OCI-LY1 (cell line): ENCODE data around the gene BTBD1.

Source experiments
- H2AFZ ChIP-seq: fragments of 200-600 bp; sonication (generic), shearing (Covaris generic); 2 replicates; pipeline ENCODE4 v1.6.0; 2014; ENCODE audit warnings: antibody characterized with exemption, mild to moderate bottlenecking, low read length
- H3F3A ChIP-seq: fragments of 200-600 bp; sonication (generic), shearing (Covaris generic); 2 replicates; pipeline ENCODE4 v1.6.0; 2014; ENCODE audit warnings: mild to moderate bottlenecking, antibody characterized with exemption, low read length, moderate library complexity; ENCODE audit not compliant: insufficient read depth
- H3K27ac ChIP-seq: fragments of 200-600 bp; sonication (generic); 2 replicates; pipeline ENCODE4 v1.5.1; 2014; ENCODE audit warnings: low read length, mixed run types, mild to moderate bottlenecking, low read depth; ENCODE audit not compliant: poor library complexity, severe bottlenecking
- H3K27me3 ChIP-seq: fragments of 200-600 bp; sonication (generic); 2 replicates; pipeline ENCODE4 v1.6.0; 2014; ENCODE audit warnings: antibody characterized with exemption, mild to moderate bottlenecking, low read length, moderate library complexity; ENCODE audit not compliant: insufficient read depth
- H3K36me3 ChIP-seq: fragments of 200-600 bp; sonication (generic); 2 replicates; pipeline ENCODE4 v1.6.1; 2014; ENCODE audit warnings: mild to moderate bottlenecking, antibody characterized with exemption, low read length, moderate library complexity, mixed read lengths; ENCODE audit not compliant: insufficient read depth
- H3K4me1 ChIP-seq: fragments of 200-600 bp; sonication (generic); 2 replicates; pipeline ENCODE4 v1.5.1; 2014; ENCODE audit warnings: mild to moderate bottlenecking, low read length, moderate library complexity; ENCODE audit not compliant: insufficient read depth, severe bottlenecking
- H3K4me2 ChIP-seq: fragments of 200-600 bp; sonication (generic), shearing (Covaris generic); 2 replicates; pipeline ENCODE4 v1.6.1; 2014; ENCODE audit warnings: low read length
- H3K4me3 ChIP-seq: fragments of 200-600 bp; sonication (generic); 2 replicates; pipeline ENCODE4 v1.5.1; 2014; ENCODE audit warnings: low read length, low read depth, mild to moderate bottlenecking, mixed read lengths; ENCODE audit not compliant: poor library complexity, severe bottlenecking
- H3K79me2 ChIP-seq: fragments of 200-600 bp; shearing (Covaris generic); 2 replicates; pipeline ENCODE4 v1.6.1; 2016; ENCODE audit warnings: mixed run types, low read length, mixed read lengths; ENCODE audit not compliant: insufficient read depth
- H3K9ac ChIP-seq: fragments of 200-600 bp; sonication (generic), shearing (Covaris generic); 2 replicates; pipeline ENCODE4 v1.6.1; 2014; ENCODE audit warnings: mild to moderate bottlenecking, low read length, mixed read lengths
- H3K9me2 ChIP-seq: fragments of 200-600 bp; sonication (generic), shearing (Covaris generic); 2 replicates; pipeline ENCODE4 v1.6.1; 2014; ENCODE audit warnings: low read depth, mild to moderate bottlenecking, low read length, mixed read lengths
- H3K9me3 ChIP-seq: fragments of 200-600 bp; shearing (Covaris generic); 2 replicates; pipeline ENCODE4 v1.6.1; 2014; ENCODE audit warnings: low read length, mixed read lengths
- H4K20me1 ChIP-seq: fragments of 200-600 bp; sonication (generic), shearing (Covaris generic); 2 replicates; pipeline ENCODE4 v1.6.0; 2016; ENCODE audit warnings: mild to moderate bottlenecking, low read length; ENCODE audit not compliant: insufficient read depth
- CTCF ChIP-seq: fragments of 200-600 bp; sonication (generic), shearing (Covaris generic); IDR thresholded peaks from 2 replicates; pipeline ENCODE4 v1.5.1; 2017; ENCODE audit warnings: mild to moderate bottlenecking, antibody characterized with exemption, low read length, moderate library complexity, mixed read lengths
- EZH2 ChIP-seq: fragments of 200-600 bp; sonication (generic), shearing (Covaris generic); IDR thresholded peaks from 2 replicates; pipeline ENCODE4 v1.8.0; 2017; ENCODE audit warnings: borderline replicate concordance, mixed run types, mild to moderate bottlenecking, antibody characterized with exemption, low read length, moderate library complexity, mixed read lengths

The BTBD1 gene

GRCh38 chr15:82995076-82995475, 72.0 kb downstream of the BTBD1 start:
- Histone ChIP-seq H3K79me2 (no peaks in the 10 kb centered on the region), H3K27me3 (no peaks in the 10 kb centered on the region), H3K9me3 (no peaks in the 10 kb centered on the region), H3K4me3 (no peak overlapping the region), H2AFZ (no peak overlapping the region), H3K27ac (no peak overlapping the region), H3K4me2 (no peak overlapping the region), H3K36me3 (0 out of 2 replicates have a peak, but pooled peaks cover 7% of the 10 kb centered on the region), H3F3A (no peaks in the 10 kb centered on the region), H4K20me1 (no peaks in the 10 kb centered on the region), H3K9me2 (no peaks in the 10 kb centered on the region), H3K4me1 (peaks cover 4% of the 10 kb centered on the region), H3K9ac (no peak overlapping the region)
- TF ChIP-seq CTCF (no peak), EZH2 (no peak)

GRCh38 chr15:82993144-82993543, 73.9 kb downstream of the BTBD1 start:
- no peak overlapping the region for H2AFZ ChIP-seq
- no peaks in the 10 kb centered on the region for H3K27me3 ChIP-seq
- no peaks in the 10 kb centered on the region for H4K20me1 ChIP-seq
- peaks cover 22% of the 10 kb centered on the region for H3K36me3 ChIP-seq
- TF ChIP-seq EZH2 (no peak), CTCF (no peak)
- no peaks in the 10 kb centered on the region for H3K79me2 ChIP-seq
- no peaks in the 10 kb centered on the region for H3K9me2 ChIP-seq
- no peak overlapping the region for H3K4me3 ChIP-seq
- no peak overlapping the region for H3K9ac ChIP-seq
- no peak overlapping the region for H3K4me2 ChIP-seq
- H3K27ac ChIP-seq, result no peak overlapping the region
- H3K9me3 ChIP-seq, result no peaks in the 10 kb centered on the region
- no peaks in the 10 kb centered on the region for H3F3A ChIP-seq
- H3K4me1 ChIP-seq, result no peaks in the 10 kb centered on the region

GRCh38 chr15:82992436-82992998, 74.5 kb downstream of the BTBD1 start:
- TF ChIP-seq EZH2 (no peak), CTCF (no peak)
- H3K4me2 ChIP-seq, result no peak overlapping the region
- H3K9me2 ChIP-seq, result no peaks in the 10 kb centered on the region
- no peaks in the 10 kb centered on the region for H3K27me3 ChIP-seq
- H3K27ac ChIP-seq, result no peak overlapping the region
- H3K4me3 ChIP-seq, result no peak overlapping the region
- H3F3A ChIP-seq, result no peaks in the 10 kb centered on the region
- no peak overlapping the region for H2AFZ ChIP-seq
- no peaks in the 10 kb centered on the region for H3K79me2 ChIP-seq
- H4K20me1 ChIP-seq, result no peaks in the 10 kb centered on the region
- H3K36me3 ChIP-seq, result peaks cover 25% of the 10 kb centered on the region
- H3K9me3 ChIP-seq, result no peaks in the 10 kb centered on the region
- H3K4me1 ChIP-seq, result no peaks in the 10 kb centered on the region
- H3K9ac ChIP-seq, result no peak overlapping the region
